ENCODE measurements around the gene PLPPR3. TPM values are rescaled to one million over a fixed set of nuclear protein-coding genes. Genes with fewer than 3 reads are reported as not detected.

The PLPPR3 gene
- total and polyA plus RNA-seq, 9 of the 15 experiments (the other 6 are each of a cell fraction or from before 2014, with no cell fraction given) = 0.01 to 48.2 (median 8.6) TPM

DNA sequence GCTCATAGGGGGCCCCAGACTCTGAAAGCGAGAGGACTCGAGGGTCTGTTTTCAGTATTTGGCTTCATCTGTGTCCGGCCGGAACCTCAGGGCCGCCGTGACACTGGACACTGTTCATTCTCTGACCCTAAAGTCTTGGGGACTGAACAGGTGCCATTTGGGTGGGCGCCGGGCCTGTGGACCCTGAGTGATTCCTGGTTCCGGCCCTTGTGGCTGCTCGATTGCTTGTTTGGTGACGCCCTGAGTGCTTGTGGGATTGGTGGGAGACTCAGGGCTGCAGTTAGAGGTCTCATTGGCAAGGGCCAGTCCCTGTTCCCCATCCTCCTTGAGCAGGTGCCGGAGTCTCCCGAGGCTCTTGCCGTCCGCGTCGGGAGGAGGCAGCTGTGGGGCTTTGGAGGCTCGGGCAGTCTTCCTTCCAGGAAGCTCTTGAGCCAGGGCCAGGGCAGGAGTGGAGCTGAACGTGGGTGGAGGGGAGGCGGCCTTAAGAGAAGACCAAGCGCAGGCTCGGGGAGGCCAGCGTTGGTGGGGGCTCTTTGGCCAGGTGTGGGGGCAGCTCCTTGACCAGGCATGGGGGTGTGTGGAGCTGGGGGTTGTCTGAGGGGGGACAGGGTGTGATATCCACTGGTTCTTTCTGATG, 19.8 kb downstream of the PLPPR3 start (continued):
- TF ChIP-seq ZNF263 (CRISPR knock-in tag; IDR thresholded peaks at IDR 0.05; ENCODE audit: borderline replicate concordance) (no peak), TGIF2 (CRISPR knock-in tag; IDR thresholded peaks at IDR 0.05) (no peak), MYBL2 (IDR thresholded peaks at IDR 0.05; ENCODE audit: low read depth) (no peak), MYBL2 (CRISPR knock-in tag; IDR thresholded peaks at IDR 0.05; ENCODE audit: borderline replicate concordance) (no peak), ZBED1 (IDR thresholded peaks at IDR 0.05) (no peak), ATF7 (IDR thresholded peaks at IDR 0.05) (no peak), ZKSCAN1 (IDR thresholded peaks at IDR 0.05; ENCODE audit: low read depth, low read length) (no peak), ZNF57 (CRISPR knock-in tag; IDR thresholded peaks at IDR 0.05) (no peak), HDAC8 (tag; IDR thresholded peaks at IDR 0.05) (no peak), CHD1 (IDR thresholded peaks at IDR 0.05; ENCODE audit: low read length) (no peak), TEAD2 (tag; IDR thresholded peaks at IDR 0.05) (no peak), POLR2H (tag; IDR thresholded peaks at IDR 0.05; ENCODE audit: low read depth) (no peak), NBN (IDR thresholded peaks at IDR 0.05; ENCODE audit: low read depth) (no peak), SRSF3 (IDR thresholded peaks at IDR 0.05; ENCODE audit: insufficient read depth, low read length) (no peak)
- TF ChIP-seq, protein P1, sequence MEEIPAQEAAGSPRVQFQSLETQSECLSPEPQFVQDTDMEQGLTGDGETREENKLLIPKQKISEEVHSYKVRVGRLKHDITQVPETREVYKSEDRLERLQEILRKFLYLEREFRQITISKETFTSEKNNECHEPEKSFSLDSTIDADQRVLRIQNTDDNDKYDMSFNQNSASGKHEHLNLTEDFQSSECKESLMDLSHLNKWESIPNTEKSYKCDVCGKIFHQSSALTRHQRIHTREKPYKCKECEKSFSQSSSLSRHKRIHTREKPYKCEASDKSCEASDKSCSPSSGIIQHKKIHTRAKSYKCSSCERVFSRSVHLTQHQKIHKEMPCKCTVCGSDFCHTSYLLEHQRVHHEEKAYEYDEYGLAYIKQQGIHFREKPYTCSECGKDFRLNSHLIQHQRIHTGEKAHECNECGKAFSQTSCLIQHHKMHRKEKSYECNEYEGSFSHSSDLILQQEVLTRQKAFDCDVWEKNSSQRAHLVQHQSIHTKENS (CRISPR knock-in tag; IDR thresholded peaks at IDR 0.05) = no peak
- TF ChIP-seq, protein P2, sequence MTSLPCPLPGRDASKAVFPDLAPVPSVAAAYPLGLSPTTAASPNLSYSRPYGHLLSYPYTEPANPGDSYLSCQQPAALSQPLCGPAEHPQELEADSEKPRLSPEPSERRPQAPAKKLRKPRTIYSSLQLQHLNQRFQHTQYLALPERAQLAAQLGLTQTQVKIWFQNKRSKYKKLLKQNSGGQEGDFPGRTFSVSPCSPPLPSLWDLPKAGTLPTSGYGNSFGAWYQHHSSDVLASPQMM (CRISPR knock-in tag; IDR thresholded peaks at IDR 0.05) = no peak
- TF ChIP-seq, protein P3, sequence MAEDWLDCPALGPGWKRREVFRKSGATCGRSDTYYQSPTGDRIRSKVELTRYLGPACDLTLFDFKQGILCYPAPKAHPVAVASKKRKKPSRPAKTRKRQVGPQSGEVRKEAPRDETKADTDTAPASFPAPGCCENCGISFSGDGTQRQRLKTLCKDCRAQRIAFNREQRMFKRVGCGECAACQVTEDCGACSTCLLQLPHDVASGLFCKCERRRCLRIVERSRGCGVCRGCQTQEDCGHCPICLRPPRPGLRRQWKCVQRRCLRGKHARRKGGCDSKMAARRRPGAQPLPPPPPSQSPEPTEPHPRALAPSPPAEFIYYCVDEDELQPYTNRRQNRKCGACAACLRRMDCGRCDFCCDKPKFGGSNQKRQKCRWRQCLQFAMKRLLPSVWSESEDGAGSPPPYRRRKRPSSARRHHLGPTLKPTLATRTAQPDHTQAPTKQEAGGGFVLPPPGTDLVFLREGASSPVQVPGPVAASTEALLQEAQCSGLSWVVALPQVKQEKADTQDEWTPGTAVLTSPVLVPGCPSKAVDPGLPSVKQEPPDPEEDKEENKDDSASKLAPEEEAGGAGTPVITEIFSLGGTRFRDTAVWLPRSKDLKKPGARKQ (CRISPR knock-in tag; IDR thresholded peaks at IDR 0.05) = no peak

All from K562 (cell line).